ENCODE results near the gene PECR. TPM values are rescaled to one million over a fixed set of nuclear protein-coding genes. Genes with fewer than 3 reads are reported as not detected.

Gene PECR
- total RNA-seq, 1 experiment from 2014 or later, result 13.9 TPM

GRCh38 chr2:216073773-216074172 is 7.8 kb downstream of the PECR start:
- DNase-seq (ENCODE audit: low spot score), result no peak
- Mint-ChIP-seq H3K9me3 (no peaks in the 10 kb centered on the region), H3K27me3 (ENCODE audit: low read depth) (no peaks in the 10 kb centered on the region), H3K27ac (no peak overlapping the region), H3K4me3 (no peak overlapping the region), H3K36me3 (no peaks in the 10 kb centered on the region), H3K4me1 (no peaks in the 10 kb centered on the region)
- no peak for ATAC-seq
- ChIA-PET CTCF (no interaction called here), POLR2A (no interaction called here)
- TF ChIP-seq SOX15 (CRISPR knock-in tag; IDR thresholded peaks at IDR 0.05) (no peak), ZSCAN18 (CRISPR knock-in tag; IDR thresholded peaks at IDR 0.05) (no peak), GRHL2 (CRISPR knock-in tag; IDR thresholded peaks at IDR 0.05; ENCODE audit: insufficient replicate concordance, severe bottlenecking) (no peak), ZNF232 (CRISPR knock-in tag; IDR thresholded peaks at IDR 0.05) (no peak), AFF4 (CRISPR knock-in tag; IDR thresholded peaks at IDR 0.05; ENCODE audit: borderline replicate concordance) (no peak), IRF1 (CRISPR knock-in tag; IDR thresholded peaks at IDR 0.05) (no peak), ATF2 (CRISPR knock-in tag; IDR thresholded peaks at IDR 0.05; ENCODE audit: borderline replicate concordance, low read depth) (no peak), HMGA2 (CRISPR knock-in tag; IDR thresholded peaks at IDR 0.05) (no peak), ZMAT4 (CRISPR knock-in tag; IDR thresholded peaks at IDR 0.05) (no peak)

- DNase-seq (ENCODE audit: low spot score) (no peak), ATAC-seq (no peak)
- H3K27me3 Mint-ChIP-seq (ENCODE audit: low read depth), result no peaks in the 10 kb centered on the region
- H3K4me1 Mint-ChIP-seq, result no peaks in the 10 kb centered on the region
- ChIA-PET CTCF (interaction anchor here (2.0 kb wide), 1 partner anchor 42 kb away, joined by 8 read pairs; no protein-coding TSS in a partner anchor), POLR2A (no interaction called here)
- no peaks in the 10 kb centered on the region for H3K36me3 Mint-ChIP-seq
- H3K9me3 Mint-ChIP-seq, result no peaks in the 10 kb centered on the region
- no peak overlapping the region for H3K4me3 Mint-ChIP-seq
- no peak overlapping the region for H3K27ac Mint-ChIP-seq
- TF ChIP-seq AR (CRISPR knock-in tag; IDR thresholded peaks at IDR 0.05) (no peak), CBFB (CRISPR knock-in tag; IDR thresholded peaks at IDR 0.05; ENCODE audit: low read depth) (no peak), ZNF425 (CRISPR knock-in tag; conservative IDR thresholded peaks at IDR 0.05) (no peak), TEAD1 (CRISPR knock-in tag; IDR thresholded peaks at IDR 0.05) (no peak), FOXK1 (CRISPR knock-in tag; IDR thresholded peaks at IDR 0.05) (no peak), E2F5 (CRISPR knock-in tag; IDR thresholded peaks at IDR 0.05) (no peak), PRDM15 (CRISPR knock-in tag; IDR thresholded peaks at IDR 0.05) (no peak)
Observed at GRCh38 chr2:216072473-216072872, 9.1 kb downstream of the PECR start.
